Suprapubic skin (tissue), 4 donors: ENCODE data around the gene DOK4. TPM values are rescaled to one million over a fixed set of nuclear protein-coding genes. Genes with fewer than 3 reads are reported as not detected.

ENCODE experiments used
- DNase-seq, 2 donors: peaks; one replicate each; pipeline ENCODE4 v3.0.0-alpha.2; 2019; ENCODE audit warnings: low spot score in 2 of 2
- H3K27ac ChIP-seq: fragments of 200-600 bp; sonication (generic); one replicate; pipeline ENCODE4 v1.5.1; 2019
- H3K27me3 ChIP-seq: fragments of 200-600 bp; sonication (generic); one replicate; pipeline ENCODE4 v1.5.1; 2019
- H3K36me3 ChIP-seq: fragments of 200-600 bp; sonication (generic); one replicate; pipeline ENCODE4 v1.5.1; 2019
- H3K4me1 ChIP-seq: fragments of 200-600 bp; sonication (generic); one replicate; pipeline ENCODE4 v1.5.1; 2019
- H3K4me3 ChIP-seq: fragments of 200-600 bp; sonication (generic); one replicate; pipeline ENCODE4 v1.5.1; 2019; ENCODE audit warnings: mild to moderate bottlenecking
- H3K9me3 ChIP-seq: fragments of 200-600 bp; sonication (generic); one replicate; pipeline ENCODE4 v1.5.1; 2019
- EP300 ChIP-seq: sonication (generic); formaldehyde crosslinking; IDR thresholded peaks from one replicate; pipeline ENCODE4 v1.6.1; 2017; ENCODE audit warnings: antibody characterized with exemption
- POLR2A ChIP-seq, 2 donors: fragments of 450-650 bp; IDR thresholded peaks; one replicate each; pipeline ENCODE4 v1.6.1; 2017; ENCODE audit warnings: antibody characterized with exemption in 2 of 2, mild to moderate bottlenecking in 2 of 2, moderate library complexity in 2 of 2
- POLR2AphosphoS5 ChIP-seq, 3 donors: sonication (generic); formaldehyde crosslinking; IDR thresholded peaks; one replicate each; pipeline ENCODE4 v1.6.1; 2017; ENCODE audit warnings: antibody characterized with exemption in 3 of 3
- WGBS: methylation state at CpG from one replicate; pipeline ENCODE4 v1.1.5; 2018; 5-methylcytosine and 5-hydroxymethylcytosine counted together
- total RNA-seq, 4 donors: library from RNA; depleted of rRNA; stranded (reverse); fragments of >200 nt; gene quantifications; one replicate each; pipeline ENCODE4 v1.1.0, GENCODE V29; 2016
- TF ChIP-seq, protein P1 (sequence below), 2 donors: fragments of 200-600 bp in 1 of 2; fragments of 450-650 bp in 1 of 2; sonication (generic) in 1 of 2; IDR thresholded peaks; one replicate each; pipeline ENCODE4 v1.5.1; 2016 to 2019; ENCODE audit warnings: antibody characterized with exemption in 2 of 2, mild to moderate bottlenecking in 1 of 2, moderate library complexity in 1 of 2

Gene DOK4
- total RNA-seq, 4 donors from 2014 or later, result 29.8 to 66.8 (median 51.3) TPM

GRCh38 chr16:57530104-57530521, 43.8 kb upstream of the DOK4 start:
- WGBS, result 61% methylated on average over 7 of the region's 7 CpGs
- peaks cover 41% of the 10 kb centered on the region for H3K4me1 ChIP-seq
- peak; percentile 65 to 72 for DNase-seq
- H3K27ac ChIP-seq, result no peak overlapping the region
- no peaks in the 10 kb centered on the region for H3K36me3 ChIP-seq
- no peaks in the 10 kb centered on the region for H3K27me3 ChIP-seq
- no peak overlapping the region for H3K4me3 ChIP-seq
- TF ChIP-seq, protein P1, sequence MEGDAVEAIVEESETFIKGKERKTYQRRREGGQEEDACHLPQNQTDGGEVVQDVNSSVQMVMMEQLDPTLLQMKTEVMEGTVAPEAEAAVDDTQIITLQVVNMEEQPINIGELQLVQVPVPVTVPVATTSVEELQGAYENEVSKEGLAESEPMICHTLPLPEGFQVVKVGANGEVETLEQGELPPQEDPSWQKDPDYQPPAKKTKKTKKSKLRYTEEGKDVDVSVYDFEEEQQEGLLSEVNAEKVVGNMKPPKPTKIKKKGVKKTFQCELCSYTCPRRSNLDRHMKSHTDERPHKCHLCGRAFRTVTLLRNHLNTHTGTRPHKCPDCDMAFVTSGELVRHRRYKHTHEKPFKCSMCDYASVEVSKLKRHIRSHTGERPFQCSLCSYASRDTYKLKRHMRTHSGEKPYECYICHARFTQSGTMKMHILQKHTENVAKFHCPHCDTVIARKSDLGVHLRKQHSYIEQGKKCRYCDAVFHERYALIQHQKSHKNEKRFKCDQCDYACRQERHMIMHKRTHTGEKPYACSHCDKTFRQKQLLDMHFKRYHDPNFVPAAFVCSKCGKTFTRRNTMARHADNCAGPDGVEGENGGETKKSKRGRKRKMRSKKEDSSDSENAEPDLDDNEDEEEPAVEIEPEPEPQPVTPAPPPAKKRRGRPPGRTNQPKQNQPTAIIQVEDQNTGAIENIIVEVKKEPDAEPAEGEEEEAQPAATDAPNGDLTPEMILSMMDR (IDR thresholded peaks at IDR 0.05), result no peak
- no peak for TF ChIP-seq POLR2A (IDR thresholded peaks at IDR 0.05)
- TF ChIP-seq EP300, result no peak
- no peak for TF ChIP-seq POLR2AphosphoS5 (IDR thresholded peaks at IDR 0.05)
- H3K9me3 ChIP-seq, result no peaks in the 10 kb centered on the region

- TF ChIP-seq POLR2AphosphoS5 (IDR thresholded peaks at IDR 0.05) (no peak), EP300 (no peak), POLR2A (IDR thresholded peaks at IDR 0.05) (no peak)
- TF ChIP-seq, protein P1 (IDR thresholded peaks at IDR 0.05), result no peak
- DNase-seq, result no peak
- H3K27ac ChIP-seq, result no peak overlapping the region
- H3K27me3 ChIP-seq, result no peaks in the 10 kb centered on the region
- no peak overlapping the region for H3K4me3 ChIP-seq
- H3K4me1 ChIP-seq, result peaks cover 37% of the 10 kb centered on the region
- WGBS, result 86% methylated on average over 14 of the region's 14 CpGs
- no peaks in the 10 kb centered on the region for H3K36me3 ChIP-seq
- no peaks in the 10 kb centered on the region for H3K9me3 ChIP-seq
These were observed 43.3 kb upstream of the DOK4 start for GRCh38 chr16:57529391-57530103.

GRCh38 chr16:57528499-57529390, 42.5 kb upstream of the DOK4 start:
- WGBS, result 76% methylated on average over 97 of the region's 126 CpGs
- Histone ChIP-seq H3K4me3 (peak overlapping the region; percentile 19), H3K27ac (no peak overlapping the region)

DNA sequence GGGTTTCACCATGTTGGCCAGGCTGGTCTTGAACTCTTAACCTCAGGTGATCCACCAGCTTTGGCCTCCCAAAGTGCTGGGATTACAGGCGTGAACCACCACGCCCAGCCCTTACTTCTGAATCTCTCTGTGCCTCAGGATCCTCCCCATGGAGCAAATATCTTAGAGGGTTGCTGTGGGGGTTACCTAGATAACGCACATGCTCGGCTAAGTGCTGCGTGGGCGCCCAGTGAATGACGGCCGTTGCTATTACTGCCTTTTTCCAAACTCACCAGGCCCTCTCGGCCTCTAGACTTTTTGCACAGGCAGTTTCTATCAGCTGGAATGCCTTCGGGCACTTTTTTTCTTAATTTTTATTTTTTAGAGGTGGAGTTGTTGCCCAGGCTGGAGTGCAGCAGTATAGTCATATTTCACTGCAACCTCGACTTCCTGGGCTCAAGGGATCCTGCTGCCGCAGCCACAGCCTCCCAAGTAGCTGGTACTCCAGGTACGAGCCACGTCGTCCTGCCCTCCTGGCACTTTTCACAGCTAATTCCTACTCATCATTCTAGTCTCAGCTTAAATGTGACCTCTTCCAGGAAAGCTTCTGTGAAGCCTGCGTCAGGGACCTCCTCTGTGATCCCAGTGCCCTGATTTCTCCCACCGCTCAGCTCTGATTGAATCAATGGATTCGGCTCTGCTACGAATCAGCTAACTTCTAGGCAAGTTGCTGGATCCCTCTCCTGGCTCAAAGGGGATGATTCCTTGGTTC, 41.5 kb upstream of the DOK4 start:
- Histone ChIP-seq H3K27me3 (no peaks in the 10 kb centered on the region), H3K27ac (no peak overlapping the region), H3K4me3 (no peak overlapping the region), H3K4me1 (peaks cover 21% of the 10 kb centered on the region), H3K36me3 (no peaks in the 10 kb centered on the region), H3K9me3 (no peaks in the 10 kb centered on the region)
- DNase-seq, result peak in 1 of 2 donors; percentile 37
- WGBS, result 93% methylated on average over 19 of the region's 19 CpGs
- TF ChIP-seq POLR2A (IDR thresholded peaks at IDR 0.05) (no peak), POLR2AphosphoS5 (IDR thresholded peaks at IDR 0.05) (no peak), EP300 (no peak)
- TF ChIP-seq, protein P1 (IDR thresholded peaks at IDR 0.05), result no peak

More at GRCh38 chr16:57528499-57529390, 42.5 kb upstream of the DOK4 start:
- Histone ChIP-seq H3K27me3 (no peaks in the 10 kb centered on the region), H3K4me1 (peaks cover 30% of the 10 kb centered on the region), H3K36me3 (no peaks in the 10 kb centered on the region), H3K9me3 (no peaks in the 10 kb centered on the region)
- peak in 1 of 2 donors; percentile 61 for DNase-seq
- TF ChIP-seq, protein P1 (IDR thresholded peaks at IDR 0.05), result no peak
- TF ChIP-seq POLR2AphosphoS5 (IDR thresholded peaks at IDR 0.05), result no peak
- TF ChIP-seq POLR2A (IDR thresholded peaks at IDR 0.05), result no peak
- TF ChIP-seq EP300, result no peak
